Measurements from ENCODE around the gene ZNF366.

Gene ZNF366

DNA sequence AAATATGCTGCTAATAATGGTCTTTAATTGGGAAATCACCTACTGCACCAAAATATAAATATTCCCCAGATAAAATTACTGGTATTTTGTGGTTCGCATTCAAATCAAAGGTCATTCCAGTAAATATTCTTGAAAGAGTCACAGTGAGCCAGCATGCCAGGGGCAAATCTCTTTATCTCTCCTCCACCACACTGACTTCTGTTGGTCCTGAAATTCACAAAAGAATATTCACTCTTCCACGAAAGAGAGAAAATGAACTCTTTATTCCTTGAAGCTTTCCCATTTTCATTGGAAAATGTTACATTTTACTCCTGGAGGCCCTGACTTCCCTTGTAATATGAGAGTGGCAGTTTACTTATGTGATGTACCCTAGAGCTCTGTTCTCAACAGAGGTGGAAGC, 39.7 kb downstream of the ZNF366 start:
- no peak for FAIRE-seq
- DNase-seq (ENCODE audit: low spot score), result no peak

DNA sequence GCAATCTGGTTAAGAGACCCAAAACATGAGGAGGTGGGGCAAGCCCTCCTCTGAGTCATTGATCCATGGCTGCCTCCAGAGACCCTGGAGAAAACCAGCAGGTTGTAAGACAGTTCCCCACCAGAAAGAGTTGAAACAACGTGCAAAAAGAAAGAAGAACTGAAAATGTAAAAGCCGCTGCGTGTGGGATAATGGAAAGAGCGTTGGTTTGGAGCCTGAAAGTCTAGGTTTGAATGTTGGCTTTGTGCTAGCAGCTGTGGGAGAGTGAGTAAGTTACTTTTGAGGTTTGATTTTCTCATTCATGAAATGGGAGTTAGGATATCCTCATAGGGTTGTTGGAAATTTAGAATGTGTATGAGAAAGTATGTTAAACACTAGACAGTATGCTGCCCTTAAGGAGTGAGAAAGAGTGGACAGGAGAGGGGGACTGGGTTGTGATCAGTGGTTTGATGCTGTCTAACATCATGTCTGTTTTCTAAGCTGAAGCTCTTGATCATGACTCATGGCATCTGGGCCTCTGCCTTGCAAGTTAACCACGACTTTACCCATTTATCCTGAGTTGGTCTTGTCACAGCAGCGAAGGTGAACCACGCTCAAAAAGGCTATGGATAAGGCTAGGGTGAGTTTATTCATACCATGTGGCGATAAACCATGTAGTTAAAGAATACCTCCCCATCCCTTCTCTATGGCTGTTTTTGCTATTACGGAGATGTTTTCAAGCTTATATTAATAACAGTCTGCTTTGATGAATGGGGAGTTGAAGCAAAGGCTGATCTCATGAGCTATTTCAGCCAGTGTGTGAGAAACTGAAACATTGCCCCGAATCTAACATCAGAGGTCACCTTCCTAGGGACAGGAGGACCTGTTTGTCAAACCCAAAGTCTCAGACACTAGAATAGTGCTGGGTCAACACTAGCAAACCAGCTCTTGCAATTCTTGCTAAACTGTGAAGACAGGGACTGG, 41.3 kb downstream of the ZNF366 start:
- DNase-seq (ENCODE audit: low spot score), result peak; percentile 26
- FAIRE-seq, result no peak

DNA sequence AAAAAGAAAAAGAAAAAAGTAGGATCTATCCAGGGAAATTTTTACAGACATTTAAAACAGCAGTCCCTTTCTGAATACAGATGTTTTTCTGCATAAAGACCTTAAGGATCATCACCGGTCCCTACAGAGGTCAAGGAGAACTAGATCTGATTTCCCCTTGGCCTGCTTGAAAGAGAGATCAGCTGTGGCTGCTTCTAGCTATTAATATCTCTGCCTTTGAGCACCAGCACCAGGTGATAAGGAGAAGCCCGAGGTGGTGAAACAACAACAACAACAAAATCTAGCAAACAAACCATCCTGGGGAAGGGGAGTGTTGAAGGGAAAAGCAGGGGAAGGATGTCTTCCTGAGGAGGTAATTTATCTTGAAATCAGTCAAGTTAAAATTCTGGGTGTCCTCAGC, 42.1 kb downstream of the ZNF366 start:
- no peak for DNase-seq (ENCODE audit: low spot score)
- FAIRE-seq, result no peak

DNA sequence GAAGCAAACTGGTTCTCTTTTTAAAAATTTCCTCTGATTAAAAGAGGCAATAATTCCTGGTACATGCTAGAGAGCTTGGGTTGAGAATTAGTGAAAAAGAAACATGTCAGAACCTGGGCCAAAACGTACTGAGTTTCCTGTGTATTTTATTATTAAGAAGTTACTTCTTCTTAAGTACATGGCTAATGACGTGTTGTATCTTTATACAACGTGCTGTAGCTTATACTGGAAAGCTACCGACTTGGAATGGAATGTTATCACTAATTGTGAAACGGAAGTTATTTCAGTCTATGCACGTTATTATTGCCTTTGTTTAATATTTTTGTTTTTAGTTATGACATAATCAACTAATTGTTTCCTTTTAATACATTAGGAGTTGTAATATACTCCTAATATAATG, 43.1 kb downstream of the ZNF366 start:
- DNase-seq (ENCODE audit: low spot score), result no peak
- FAIRE-seq, result no peak

GRCh38 chr5:72463449-72464052, 43.7 kb downstream of the ZNF366 start:
- DNase-seq (ENCODE audit: low spot score) (no peak), FAIRE-seq (no peak)

DNA sequence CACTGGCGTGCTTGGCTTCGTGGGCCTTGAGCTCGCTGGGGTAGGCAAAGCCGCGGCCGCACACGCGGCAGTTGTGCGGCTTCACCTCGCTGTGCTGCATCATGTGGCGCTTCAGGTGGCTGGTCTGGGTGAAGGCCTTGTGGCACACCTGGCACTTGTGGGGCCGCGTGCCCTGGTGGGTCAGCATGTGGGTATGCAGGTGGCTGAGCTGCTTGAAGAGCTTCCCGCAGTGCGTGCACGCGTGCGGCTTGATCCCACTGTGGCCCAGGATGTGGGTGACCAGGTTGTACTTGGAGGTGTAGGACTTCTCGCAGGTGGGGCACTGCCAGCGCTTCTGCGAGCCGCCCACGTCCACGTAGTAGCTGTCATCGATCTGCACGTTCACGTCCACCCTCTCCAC, 46.8 kb downstream of the ZNF366 start:
- no peak for FAIRE-seq
- DNase-seq (ENCODE audit: low spot score), result no peak

DNA sequence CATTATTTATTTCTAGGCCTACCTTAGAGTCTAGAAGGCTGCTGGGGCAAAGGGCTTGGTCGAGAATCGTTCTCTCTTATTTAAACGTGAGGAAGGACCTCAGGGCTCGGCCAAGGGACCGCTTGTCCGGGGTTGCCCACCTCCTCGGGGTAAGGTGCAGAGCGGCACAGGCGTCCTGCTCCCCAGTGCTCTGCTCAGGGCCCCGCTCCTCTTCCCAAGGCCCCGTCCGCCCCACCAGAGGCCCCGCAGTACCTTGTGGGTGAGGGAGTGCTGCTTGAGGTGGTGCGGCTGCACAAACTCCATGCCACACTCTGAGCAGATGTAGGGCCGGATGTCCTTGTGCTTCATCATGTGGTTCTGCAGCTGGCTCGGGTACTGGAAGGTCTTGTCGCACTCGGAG, 47.3 kb downstream of the ZNF366 start:
- FAIRE-seq (no peak), DNase-seq (ENCODE audit: low spot score) (no peak)

- no peak for FAIRE-seq
- no peak for DNase-seq (ENCODE audit: low spot score)
These were observed 48.0 kb downstream of the ZNF366 start for GRCh38 chr5:72459089-72459661.

DNA sequence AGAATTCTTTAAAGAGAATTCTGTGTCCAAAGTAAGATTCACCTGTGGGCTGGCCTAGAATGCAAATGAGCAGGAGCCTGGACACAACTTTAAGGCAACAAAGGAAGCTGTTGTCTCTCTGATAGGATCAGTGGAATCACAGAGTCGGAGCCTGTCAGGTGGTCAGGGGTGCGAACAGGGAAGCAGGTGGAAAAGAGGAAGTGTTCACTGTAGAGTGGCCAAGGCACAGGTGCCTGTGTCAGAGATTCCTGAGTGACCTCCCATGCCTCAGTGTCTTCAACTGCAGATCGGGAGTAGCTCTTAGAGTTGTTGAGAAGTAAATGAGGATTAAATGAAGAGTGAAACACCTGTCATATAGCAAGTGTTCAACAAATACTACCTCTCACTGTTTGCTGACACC, 48.8 kb downstream of the ZNF366 start:
- FAIRE-seq (no peak), DNase-seq (ENCODE audit: low spot score) (no peak)

GRCh38 chr5:72457491-72457890, 49.7 kb downstream of the ZNF366 start:
- DNase-seq (ENCODE audit: low spot score) (no peak), FAIRE-seq (no peak)

- FAIRE-seq (no peak), DNase-seq (ENCODE audit: low spot score) (no peak)
These were observed 50.7 kb downstream of the ZNF366 start for GRCh38 chr5:72456391-72457074.

- FAIRE-seq (no peak), DNase-seq (ENCODE audit: low spot score) (no peak)
These were observed 51.7 kb downstream of the ZNF366 start for GRCh38 chr5:72455476-72455875.

DNA sequence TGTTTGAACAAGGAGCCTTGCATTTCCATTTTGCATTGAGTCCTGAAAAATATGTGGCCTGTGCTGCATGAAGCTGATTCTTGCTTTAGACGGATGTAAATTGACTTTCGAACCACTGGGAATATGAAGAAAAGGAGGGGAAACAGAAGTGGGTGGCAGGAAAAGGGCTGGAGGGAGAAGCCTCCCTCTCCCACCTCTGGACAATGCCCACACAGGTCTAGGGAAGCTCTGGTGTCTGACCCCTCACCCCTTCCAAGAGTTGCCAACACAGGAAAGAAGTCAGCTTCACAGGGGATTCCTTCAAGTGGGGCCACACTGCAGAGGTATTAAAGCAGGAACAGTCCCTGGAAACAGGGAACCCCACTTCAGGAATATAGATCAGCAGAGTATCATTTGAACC, 52.2 kb downstream of the ZNF366 start:
- DNase-seq (ENCODE audit: low spot score) (no peak), FAIRE-seq (no peak)

DNA sequence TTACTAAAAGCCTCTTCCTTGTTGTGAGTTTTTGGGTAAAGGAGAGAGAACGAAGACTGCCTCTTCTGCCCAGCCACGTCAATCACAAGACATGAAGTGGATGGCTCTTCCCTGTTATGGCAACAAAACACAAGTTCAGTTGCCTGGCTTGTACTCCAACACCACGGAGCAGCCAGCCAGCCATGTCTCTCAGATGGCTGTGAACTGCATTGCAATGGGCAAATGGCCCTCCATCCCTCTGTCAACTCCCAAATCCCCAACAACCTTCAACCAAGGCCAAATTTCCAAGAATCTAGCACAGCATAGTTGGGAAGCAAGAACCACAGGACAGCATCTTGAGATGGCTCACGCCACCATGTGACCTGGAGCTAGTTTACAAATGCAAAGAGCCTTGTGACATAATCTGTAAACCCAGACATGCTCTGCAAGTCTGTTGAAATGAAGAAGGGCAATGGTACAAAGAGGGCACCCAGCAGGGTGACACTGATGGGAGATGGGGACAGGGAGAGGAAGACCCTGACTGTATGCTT, 53.9 kb downstream of the ZNF366 start:
- DNase-seq (ENCODE audit: low spot score) (no peak), FAIRE-seq (no peak)

GRCh38 chr5:72452515-72453245, 54.5 kb downstream of the ZNF366 start:
- no peak for FAIRE-seq
- DNase-seq (ENCODE audit: low spot score), result peak; percentile 64

DNA sequence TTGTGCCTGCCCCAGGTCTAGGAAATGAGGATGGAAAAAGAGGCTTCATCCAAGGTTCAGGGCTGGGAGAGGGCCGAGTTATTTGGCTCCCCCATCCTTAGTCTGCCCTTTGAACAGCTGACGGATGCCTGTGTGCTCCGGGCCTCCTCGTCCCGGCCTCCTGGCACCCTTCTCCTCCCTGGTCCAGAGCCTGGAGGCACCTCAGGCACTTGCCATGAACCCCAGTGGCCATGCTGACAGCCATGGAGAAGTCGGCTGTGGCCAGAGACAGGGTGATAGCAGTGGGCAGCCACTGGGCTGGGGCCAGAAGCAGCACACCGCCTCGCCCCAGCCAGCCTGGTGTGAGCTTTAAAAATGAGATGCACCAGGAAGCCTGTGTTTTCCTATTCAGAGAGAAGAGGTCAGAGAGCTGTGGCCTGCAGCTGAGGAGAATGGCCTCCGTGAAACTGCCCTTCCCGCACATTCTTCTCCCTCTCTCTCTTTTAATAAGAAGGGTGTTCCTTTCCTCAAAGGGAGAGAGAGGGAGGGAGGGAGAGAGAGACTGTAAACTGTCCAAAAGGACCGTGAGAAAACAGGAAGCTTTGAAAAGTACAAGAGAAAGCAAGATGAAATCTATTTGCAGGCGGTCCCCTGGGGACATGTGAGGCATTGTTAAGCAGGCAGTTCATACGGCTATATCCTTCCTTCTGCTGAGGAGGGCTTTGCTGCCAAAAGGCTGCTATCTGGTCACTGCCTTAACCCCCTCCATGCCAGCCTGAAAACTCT, 55.3 kb downstream of the ZNF366 start:
- no peak for FAIRE-seq
- no peak for DNase-seq (ENCODE audit: low spot score)

DNA sequence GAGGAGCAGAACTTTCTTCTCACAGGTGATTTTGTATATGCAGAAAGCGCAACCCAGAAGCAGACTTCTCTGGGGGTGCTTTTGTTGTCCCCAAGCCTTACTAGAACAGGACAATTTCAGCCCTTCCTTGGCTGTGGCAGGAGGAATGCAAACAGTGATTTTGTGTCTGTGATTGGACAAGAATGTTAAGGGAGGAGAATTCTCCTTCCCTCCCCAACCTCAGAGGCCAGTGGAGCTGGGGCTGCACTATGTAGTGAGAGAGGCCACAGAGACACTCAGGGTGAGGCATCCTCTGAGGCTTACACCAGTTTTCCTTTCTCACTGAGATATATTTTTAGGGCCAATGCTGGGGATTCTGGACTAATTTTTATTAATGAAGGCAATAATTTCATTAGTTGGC, 58.8 kb downstream of the ZNF366 start:
- DNase-seq (ENCODE audit: low spot score) (no peak), FAIRE-seq (no peak)

GRCh38 chr5:72447751-72448150, 59.5 kb downstream of the ZNF366 start:
- FAIRE-seq (no peak), DNase-seq (ENCODE audit: low spot score) (no peak)

GRCh38 chr5:72445969-72446368, 61.2 kb downstream of the ZNF366 start:
- DNase-seq (ENCODE audit: low spot score) (no peak), FAIRE-seq (no peak)

- FAIRE-seq (no peak), DNase-seq (ENCODE audit: low spot score) (no peak)
These were observed 63.3 kb downstream of the ZNF366 start for GRCh38 chr5:72443883-72444282.

All from urothelium cell line (cell line).